H1 (cell line): ENCODE measurements around the gene TBX18. TPM values are rescaled to one million over a fixed set of nuclear protein-coding genes. Genes with fewer than 3 reads are reported as not detected.

Source experiments
- ATF2 ChIP-seq: IDR thresholded peaks from 2 replicates; pipeline ENCODE4 v1.6.1; 2012; ENCODE audit warnings: low read length, inconsistent platforms
- polyA plus RNA-seq, 7 experiments: library from polyadenylated mRNA; depleted of rRNA in 3 of 7; stranded (reverse) in 5 of 7; unstranded in 2 of 7; fragments of >200 nt in 5 of 7; fragments of 200-250 nt in 2 of 7; gene quantifications; 1 replicate in 5 of 7; 2 replicates in 1 of 7; 4 replicates in 1 of 7; pipeline versions ENCODE4 v1.2.1 to v1.2.3, GENCODE V29; 2011 to 2013; ENCODE audit warnings: missing spikeins in 2 of 7, mixed read lengths in 2 of 7
- total RNA-seq: library from RNA; stranded (reverse); fragmentation: NEBNext Ultra II Directional; extraction: Animal tissue kit (Norgen Biotek cat#: 25700); gene quantifications from 2 replicates; pipeline ENCODE4 v1.2.1, GENCODE V29; 2021
- TF ChIP-seq, protein P1 (sequence below): fragments of 300-600 bp; sonication (generic); IDR thresholded peaks from 2 replicates; pipeline ENCODE4 v1.7.1; 2012; ENCODE audit warnings: low read length, moderate library complexity, mild to moderate bottlenecking, inconsistent platforms; ENCODE audit not compliant: insufficient replicate concordance

TBX18 gene
- total and polyA plus RNA-seq, 2 of the 8 experiments (the other 6 are each of a cell fraction or from before 2014, with no cell fraction given) = 0.02 TPM; not detected in 1

GRCh38 chr6:84687431-84687830, 77.0 kb downstream of the TBX18 start (continued):
- TF ChIP-seq, protein P1, sequence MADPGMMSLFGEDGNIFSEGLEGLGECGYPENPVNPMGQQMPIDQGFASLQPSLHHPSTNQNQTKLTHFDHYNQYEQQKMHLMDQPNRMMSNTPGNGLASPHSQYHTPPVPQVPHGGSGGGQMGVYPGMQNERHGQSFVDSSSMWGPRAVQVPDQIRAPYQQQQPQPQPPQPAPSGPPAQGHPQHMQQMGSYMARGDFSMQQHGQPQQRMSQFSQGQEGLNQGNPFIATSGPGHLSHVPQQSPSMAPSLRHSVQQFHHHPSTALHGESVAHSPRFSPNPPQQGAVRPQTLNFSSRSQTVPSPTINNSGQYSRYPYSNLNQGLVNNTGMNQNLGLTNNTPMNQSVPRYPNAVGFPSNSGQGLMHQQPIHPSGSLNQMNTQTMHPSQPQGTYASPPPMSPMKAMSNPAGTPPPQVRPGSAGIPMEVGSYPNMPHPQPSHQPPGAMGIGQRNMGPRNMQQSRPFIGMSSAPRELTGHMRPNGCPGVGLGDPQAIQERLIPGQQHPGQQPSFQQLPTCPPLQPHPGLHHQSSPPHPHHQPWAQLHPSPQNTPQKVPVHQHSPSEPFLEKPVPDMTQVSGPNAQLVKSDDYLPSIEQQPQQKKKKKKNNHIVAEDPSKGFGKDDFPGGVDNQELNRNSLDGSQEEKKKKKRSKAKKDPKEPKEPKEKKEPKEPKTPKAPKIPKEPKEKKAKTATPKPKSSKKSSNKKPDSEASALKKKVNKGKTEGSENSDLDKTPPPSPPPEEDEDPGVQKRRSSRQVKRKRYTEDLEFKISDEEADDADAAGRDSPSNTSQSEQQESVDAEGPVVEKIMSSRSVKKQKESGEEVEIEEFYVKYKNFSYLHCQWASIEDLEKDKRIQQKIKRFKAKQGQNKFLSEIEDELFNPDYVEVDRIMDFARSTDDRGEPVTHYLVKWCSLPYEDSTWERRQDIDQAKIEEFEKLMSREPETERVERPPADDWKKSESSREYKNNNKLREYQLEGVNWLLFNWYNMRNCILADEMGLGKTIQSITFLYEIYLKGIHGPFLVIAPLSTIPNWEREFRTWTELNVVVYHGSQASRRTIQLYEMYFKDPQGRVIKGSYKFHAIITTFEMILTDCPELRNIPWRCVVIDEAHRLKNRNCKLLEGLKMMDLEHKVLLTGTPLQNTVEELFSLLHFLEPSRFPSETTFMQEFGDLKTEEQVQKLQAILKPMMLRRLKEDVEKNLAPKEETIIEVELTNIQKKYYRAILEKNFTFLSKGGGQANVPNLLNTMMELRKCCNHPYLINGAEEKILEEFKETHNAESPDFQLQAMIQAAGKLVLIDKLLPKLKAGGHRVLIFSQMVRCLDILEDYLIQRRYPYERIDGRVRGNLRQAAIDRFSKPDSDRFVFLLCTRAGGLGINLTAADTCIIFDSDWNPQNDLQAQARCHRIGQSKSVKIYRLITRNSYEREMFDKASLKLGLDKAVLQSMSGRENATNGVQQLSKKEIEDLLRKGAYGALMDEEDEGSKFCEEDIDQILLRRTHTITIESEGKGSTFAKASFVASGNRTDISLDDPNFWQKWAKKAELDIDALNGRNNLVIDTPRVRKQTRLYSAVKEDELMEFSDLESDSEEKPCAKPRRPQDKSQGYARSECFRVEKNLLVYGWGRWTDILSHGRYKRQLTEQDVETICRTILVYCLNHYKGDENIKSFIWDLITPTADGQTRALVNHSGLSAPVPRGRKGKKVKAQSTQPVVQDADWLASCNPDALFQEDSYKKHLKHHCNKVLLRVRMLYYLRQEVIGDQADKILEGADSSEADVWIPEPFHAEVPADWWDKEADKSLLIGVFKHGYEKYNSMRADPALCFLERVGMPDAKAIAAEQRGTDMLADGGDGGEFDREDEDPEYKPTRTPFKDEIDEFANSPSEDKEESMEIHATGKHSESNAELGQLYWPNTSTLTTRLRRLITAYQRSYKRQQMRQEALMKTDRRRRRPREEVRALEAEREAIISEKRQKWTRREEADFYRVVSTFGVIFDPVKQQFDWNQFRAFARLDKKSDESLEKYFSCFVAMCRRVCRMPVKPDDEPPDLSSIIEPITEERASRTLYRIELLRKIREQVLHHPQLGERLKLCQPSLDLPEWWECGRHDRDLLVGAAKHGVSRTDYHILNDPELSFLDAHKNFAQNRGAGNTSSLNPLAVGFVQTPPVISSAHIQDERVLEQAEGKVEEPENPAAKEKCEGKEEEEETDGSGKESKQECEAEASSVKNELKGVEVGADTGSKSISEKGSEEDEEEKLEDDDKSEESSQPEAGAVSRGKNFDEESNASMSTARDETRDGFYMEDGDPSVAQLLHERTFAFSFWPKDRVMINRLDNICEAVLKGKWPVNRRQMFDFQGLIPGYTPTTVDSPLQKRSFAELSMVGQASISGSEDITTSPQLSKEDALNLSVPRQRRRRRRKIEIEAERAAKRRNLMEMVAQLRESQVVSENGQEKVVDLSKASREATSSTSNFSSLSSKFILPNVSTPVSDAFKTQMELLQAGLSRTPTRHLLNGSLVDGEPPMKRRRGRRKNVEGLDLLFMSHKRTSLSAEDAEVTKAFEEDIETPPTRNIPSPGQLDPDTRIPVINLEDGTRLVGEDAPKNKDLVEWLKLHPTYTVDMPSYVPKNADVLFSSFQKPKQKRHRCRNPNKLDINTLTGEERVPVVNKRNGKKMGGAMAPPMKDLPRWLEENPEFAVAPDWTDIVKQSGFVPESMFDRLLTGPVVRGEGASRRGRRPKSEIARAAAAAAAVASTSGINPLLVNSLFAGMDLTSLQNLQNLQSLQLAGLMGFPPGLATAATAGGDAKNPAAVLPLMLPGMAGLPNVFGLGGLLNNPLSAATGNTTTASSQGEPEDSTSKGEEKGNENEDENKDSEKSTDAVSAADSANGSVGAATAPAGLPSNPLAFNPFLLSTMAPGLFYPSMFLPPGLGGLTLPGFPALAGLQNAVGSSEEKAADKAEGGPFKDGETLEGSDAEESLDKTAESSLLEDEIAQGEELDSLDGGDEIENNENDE = no peak
- TF ChIP-seq ATF2 = no peak
- TF ChIP-seq, all 59 proteins: peak for 0
